ENCODE data around the gene CADM1.

DNA sequence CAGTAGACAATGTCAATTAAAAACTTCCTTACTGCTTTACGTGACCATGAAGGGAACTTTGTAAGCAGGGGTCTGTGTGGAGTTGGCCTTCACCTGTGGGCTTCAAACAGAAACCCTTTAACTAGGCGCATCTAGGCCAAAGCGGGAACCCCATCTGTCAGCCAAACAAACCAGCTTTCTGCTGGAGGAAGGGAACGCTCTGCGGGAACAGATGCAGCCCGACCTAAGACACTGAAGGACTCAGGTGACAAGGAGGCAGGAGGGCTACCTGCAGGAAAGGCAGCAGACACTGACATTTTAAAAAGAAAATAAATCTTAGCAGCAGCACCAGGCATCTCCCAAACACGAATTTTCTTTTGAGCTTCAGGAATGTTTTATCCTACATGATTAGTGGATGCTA lies 78.4 kb downstream of the CADM1 start:
- TF ChIP-seq YY1 (IDR thresholded peaks at IDR 0.05) (no peak), CTCF (IDR thresholded peaks at IDR 0.05; ENCODE audit: low read depth, low read length, missing input control) (no peak), TAF1 (conservative IDR thresholded peaks at IDR 0.05) (no peak), RAD21 (IDR thresholded peaks at IDR 0.05) (no peak), JUND (IDR thresholded peaks at IDR 0.05) (no peak), REST (IDR thresholded peaks at IDR 0.05) (no peak), HNF4G (IDR thresholded peaks at IDR 0.05) (no peak), SP1 (IDR thresholded peaks at IDR 0.05) (no peak), FOXA1 (IDR thresholded peaks at IDR 0.05) (no peak)
- TF ChIP-seq, protein P1, sequence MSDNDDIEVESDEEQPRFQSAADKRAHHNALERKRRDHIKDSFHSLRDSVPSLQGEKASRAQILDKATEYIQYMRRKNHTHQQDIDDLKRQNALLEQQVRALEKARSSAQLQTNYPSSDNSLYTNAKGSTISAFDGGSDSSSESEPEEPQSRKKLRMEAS (IDR thresholded peaks at IDR 0.05) = no peak
- TF ChIP-seq, protein P2, sequence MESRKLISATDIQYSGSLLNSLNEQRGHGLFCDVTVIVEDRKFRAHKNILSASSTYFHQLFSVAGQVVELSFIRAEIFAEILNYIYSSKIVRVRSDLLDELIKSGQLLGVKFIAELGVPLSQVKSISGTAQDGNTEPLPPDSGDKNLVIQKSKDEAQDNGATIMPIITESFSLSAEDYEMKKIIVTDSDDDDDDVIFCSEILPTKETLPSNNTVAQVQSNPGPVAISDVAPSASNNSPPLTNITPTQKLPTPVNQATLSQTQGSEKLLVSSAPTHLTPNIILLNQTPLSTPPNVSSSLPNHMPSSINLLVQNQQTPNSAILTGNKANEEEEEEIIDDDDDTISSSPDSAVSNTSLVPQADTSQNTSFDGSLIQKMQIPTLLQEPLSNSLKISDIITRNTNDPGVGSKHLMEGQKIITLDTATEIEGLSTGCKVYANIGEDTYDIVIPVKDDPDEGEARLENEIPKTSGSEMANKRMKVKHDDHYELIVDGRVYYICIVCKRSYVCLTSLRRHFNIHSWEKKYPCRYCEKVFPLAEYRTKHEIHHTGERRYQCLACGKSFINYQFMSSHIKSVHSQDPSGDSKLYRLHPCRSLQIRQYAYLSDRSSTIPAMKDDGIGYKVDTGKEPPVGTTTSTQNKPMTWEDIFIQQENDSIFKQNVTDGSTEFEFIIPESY (IDR thresholded peaks at IDR 0.05) = no peak

All from liver (tissue), 3 donors.